Right renal cortex interstitium (tissue), 3 donors: Measurements from ENCODE around the gene NAALADL2. TPM values are rescaled to one million over a fixed set of nuclear protein-coding genes. Genes with fewer than 3 reads are reported as not detected.

ENCODE experiments used
- DNase-seq, 3 donors: peaks; one replicate each; pipeline ENCODE4 v3.0.0-alpha.2; 2013; ENCODE audit warnings: low read depth in 3 of 3, low spot score in 2 of 3
- polyA plus RNA-seq, 3 donors: library from polyadenylated mRNA; unstranded; fragments of 120-200 nt; gene quantifications; one replicate each; pipeline ENCODE4 v1.2.1, GENCODE V29; 2013; ENCODE audit not compliant: insufficient read length in 3 of 3

NAALADL2 gene
- polyA plus RNA-seq, 3 donors, result 18.2 to 22.0 (median 20.4) TPM

DNA sequence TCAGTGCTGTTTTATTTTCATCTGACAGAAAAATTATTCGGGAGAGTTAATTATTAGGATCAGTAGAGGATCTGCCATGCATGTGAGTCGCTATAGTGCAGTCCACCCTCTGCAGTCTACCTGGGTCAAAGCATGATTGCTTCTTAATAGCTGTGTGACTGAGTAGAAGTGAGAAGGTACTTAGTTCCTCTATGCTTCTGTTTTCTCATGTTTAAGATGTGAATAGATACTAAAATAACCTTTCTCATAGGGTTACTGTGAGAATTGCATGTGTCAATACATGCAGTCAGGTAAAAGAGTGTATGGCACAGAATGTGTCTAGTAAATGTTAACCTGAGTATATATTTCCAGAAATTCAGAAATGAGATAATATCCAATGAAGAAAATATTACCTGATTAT is 435.7 kb downstream of the NAALADL2 start:
- DNase-seq, result no peak

- no peak for DNase-seq
Measured at GRCh38 chr3:175295248-175296130, 436.4 kb downstream of the NAALADL2 start.

GRCh38 chr3:175297216-175297615 is 438.1 kb downstream of the NAALADL2 start:
- DNase-seq, result no peak

DNA sequence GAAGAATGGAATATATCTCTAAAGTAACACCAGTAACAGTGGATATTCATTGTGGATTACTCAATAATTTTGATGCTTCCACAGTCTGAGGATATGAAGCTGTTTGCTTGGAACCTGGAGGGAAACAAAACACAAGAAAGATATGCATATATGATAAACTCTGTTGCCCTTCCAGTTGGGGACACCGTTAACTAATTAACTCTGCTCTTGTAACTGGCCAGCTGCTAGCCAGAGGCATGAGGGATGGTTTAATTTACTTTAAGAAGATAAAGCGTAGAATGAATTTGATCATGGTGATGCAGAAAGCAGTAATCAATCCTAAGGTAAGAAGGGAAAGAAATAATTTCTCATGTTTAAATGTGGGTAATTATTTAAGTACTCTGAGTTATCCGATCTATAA is 442.6 kb downstream of the NAALADL2 start:
- DNase-seq, result no peak

DNA sequence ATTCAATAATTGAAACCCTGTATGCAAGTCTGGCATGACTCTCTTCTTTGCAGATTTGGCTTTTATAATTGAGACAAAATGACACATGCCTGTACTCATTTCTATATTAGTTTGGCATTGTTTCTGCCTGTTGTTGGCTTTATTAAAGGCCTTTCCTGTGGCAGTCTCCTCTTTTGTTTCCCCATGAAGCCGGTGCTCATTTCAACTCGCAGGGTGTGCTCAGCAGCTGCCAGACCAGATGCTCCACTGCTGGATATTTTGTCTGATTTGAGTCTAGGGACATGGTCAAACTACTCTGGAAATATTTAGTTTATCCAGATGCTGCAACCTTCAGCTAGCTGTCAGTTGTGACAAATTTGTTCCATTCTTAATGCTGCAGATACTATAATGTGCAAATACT is 445.3 kb downstream of the NAALADL2 start:
- no peak for DNase-seq

DNA sequence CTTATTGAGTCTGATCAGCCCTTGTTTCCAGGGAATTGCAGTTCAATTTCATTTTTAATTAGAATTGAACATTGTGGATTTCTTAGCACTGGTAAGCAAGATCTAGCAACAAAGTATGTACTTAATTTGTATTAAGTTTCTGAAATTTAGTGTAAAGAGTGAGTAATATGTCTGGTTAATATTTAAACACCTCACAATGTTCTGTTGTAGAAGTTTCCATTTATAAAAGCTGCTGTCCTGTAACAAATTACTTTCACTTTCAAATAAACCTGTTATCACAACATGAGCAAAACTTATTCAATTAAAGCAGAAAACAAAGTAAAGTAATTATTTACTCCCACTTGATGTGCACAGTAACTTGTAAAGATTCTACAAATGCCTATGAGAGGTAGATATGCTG is 448.5 kb downstream of the NAALADL2 start:
- DNase-seq, result no peak

GRCh38 chr3:175308097-175308496 is 449.0 kb downstream of the NAALADL2 start:
- no peak for DNase-seq

DNA sequence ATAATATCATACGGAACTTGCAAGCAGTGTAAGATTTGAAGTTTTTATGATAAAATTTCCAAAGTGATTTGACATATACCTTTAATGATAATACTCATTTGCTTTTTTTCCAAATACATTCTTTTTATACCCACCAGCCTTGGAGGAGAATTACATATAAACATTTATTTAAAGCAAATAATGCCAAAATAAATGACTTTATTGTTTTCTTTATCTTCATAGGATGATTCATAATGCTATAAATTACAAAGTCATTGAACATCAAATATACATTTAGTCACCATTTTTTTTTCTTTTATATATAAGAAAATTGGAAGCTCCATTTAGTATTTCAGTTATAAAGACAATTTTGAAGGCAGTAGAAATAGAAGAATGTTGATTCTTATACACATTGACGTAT is 450.9 kb downstream of the NAALADL2 start:
- no peak for DNase-seq

- no peak for DNase-seq
Measured at GRCh38 chr3:175311404-175311803, 452.3 kb downstream of the NAALADL2 start.

DNA sequence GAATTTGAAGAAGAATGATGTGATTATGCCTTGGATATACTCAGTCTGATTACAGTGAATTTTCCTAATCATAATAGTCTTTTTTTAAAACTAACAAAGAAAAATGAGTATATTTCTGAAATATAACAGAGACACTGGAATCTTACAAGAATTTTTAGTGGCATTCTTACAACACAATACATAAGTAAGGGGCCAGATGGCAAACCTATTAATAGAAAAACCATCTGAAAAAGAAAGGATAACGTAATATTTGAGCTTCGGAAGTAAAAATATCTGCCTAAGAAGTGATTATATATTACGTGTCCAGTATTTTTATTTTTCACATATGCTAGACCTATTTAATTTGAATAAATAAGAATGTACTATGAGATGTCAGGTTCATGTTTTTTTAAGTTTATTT is 452.8 kb downstream of the NAALADL2 start:
- DNase-seq, result no peak

DNA sequence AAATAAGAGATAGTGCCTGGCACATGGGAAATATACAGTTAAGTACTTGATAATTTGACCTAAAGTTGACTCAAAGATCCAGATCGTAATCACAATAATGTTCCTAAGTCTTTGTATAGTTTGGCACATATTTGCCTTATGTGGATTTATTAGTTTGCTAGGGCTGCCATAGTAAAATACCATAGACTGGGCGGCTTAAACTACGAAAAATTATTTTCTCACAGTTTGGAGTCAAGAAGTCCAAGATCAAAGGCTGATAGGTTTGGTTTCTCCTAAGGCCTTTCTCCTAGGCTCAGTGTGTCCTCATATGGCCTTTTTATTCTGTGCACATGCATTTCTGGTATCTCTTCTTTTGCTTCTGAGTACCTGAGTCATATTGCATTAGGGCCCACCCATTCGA is 453.7 kb downstream of the NAALADL2 start:
- no peak for DNase-seq

- DNase-seq, result no peak
Measured at GRCh38 chr3:175316799-175317198, 457.7 kb downstream of the NAALADL2 start.

- no peak for DNase-seq
Measured at GRCh38 chr3:175325440-175325839, 466.3 kb downstream of the NAALADL2 start.

DNA sequence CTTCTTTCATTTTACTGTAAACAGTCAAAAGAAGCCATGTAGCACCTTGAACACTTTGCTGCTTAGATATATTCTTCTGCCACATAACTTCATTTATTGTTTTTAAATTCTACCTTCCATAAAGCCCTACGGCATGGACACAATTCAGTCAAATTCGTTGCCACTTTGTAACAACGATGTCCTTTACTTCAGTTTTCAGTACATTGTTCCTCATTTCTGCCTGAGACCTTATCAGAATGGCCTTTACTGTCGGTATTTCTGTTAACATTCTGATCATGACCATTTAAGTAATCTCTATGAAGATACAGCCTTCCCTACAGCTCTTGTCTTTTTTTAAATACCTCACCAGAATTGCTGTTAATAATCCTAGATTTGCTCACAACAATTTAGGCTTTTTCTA is 466.9 kb downstream of the NAALADL2 start:
- DNase-seq, result no peak

DNA sequence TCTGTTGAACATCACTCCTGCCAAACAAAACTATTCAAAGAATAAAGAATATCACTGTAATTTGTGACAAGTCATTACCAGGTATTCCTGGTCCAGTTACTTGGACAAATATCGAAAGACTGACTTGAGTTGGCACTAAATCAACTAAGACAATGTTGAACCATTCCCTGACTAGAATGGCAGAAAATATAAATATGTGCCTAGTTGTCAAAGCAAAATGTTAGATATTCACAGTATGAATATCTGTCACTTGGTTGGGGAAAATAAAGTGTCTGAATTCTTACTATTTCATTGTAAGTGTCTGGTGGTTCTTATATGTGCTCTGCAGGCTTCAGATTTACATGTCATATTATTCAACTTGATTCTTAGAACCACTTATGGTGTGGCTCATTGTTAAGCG is 470.2 kb downstream of the NAALADL2 start:
- DNase-seq, result no peak

GRCh38 chr3:175335229-175335628 is 476.1 kb downstream of the NAALADL2 start:
- no peak for DNase-seq

DNA sequence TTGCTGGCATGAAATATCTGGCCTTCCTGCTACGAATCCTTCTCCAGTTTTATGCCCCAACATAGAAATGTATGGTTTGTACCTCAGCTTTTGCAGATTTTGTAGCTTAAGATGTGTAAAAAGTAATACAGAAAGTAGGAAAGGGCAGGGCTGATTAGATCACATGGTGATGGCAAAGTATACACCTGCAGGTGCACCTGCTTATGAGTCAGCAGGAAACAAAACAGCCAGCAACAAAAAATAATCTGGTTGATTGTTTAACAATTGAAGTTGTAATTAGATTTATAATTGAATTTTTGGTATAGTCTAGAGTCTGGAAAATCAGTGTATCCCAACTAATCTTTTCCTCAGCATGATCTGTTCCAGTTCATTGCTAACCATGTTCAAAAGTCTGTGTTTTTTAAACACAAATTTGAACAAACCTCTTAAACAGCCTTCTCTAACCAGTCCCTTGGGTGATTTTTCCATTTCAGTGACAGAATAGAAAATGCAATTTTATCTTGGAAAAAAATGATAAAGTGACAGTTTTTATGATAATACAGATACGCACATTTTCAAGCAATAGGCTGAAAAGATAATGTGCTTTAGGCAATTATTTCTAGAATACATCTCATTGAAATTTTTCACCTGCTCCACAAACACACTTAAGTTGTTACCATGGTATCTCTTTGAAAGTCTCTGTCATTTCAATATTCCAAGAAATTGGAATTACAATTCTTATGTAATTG is 477.4 kb downstream of the NAALADL2 start:
- no peak for DNase-seq

DNA sequence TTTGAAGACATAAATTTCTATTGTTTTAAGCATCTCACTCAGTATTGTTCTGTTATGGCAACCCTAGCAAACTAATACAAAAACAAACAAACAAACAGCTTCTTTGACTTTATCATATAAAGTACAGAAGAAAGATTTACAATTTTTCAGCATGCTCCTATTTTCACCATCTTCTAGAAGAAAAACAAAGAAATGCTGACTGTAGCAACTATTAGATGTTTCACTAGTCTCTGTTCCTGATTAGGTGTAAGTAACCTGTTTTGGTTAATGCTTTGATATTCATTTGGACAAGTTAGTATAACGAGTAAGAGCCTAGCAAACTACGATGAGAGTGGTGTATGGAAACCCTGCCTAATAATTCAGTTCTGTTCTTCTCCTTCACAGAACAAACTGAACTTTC is 478.5 kb downstream of the NAALADL2 start:
- DNase-seq, result no peak

DNA sequence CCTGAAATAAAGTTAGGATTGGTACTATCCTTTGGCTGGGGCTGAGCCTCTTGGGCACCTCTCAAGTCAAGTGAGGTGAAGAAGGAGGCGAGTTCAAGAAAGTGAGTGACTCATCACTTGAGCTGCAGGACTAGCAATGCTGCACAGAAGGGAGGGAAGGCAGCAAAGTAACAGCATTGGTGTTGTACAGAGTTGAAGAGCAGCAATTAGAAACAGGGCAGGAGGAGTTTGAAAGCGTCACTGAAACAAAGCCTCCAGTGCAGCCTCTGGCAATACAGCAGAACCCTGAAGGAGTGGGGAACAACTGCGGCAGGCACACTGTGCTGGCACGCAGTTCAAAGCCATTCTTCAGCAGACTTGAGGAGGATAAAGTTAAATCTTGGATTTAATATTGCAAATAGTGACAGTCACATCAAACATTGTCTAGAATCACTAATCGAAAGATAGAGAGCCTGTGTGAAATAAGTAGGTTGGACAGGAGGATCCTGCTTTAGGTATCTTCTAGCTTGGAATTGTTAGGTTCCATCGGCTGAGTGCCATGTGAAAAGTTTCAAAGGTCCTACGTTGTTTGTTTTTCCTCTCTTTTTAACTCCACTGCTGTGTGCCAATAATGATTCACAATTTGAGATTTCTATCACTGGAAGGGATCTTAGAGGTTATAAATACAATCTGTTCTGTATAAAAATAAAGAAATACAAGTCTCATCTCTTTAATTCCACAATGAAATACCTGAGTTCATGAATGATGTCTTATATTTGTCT is 479.8 kb downstream of the NAALADL2 start:
- no peak for DNase-seq

GRCh38 chr3:175340338-175341015 is 481.3 kb downstream of the NAALADL2 start:
- DNase-seq, result no peak

DNA sequence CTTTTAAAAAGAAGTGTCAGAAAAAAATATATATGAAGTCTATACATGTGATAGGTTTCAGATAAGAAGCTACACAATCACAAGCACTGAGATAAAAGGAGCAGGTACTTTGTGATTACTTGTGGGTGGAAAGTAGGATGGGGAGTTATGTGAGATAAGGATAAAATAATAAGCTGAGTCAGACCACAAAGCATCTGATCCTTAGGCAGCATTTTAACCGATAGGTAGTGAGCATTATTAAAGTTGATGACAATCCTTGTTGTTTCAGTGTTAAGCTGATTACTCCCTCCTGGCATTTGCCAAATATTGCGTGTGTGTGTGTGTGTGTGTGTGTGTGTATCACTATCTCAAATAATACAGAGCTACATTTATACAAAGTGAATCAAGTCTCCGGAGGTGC is 483.1 kb downstream of the NAALADL2 start:
- no peak for DNase-seq
